ENCODE measurements around the gene VEGFC. TPM values are rescaled to one million over a fixed set of nuclear protein-coding genes. Genes with fewer than 3 reads are reported as not detected.

VEGFC gene
- total RNA-seq, 1 experiment from 2014 or later: not detected

- intact Hi-C loops (cut with micrococcal nuclease; ENCODE audit: unreplicated experiment): no loop called here
- Mint-ChIP-seq H3K27ac (ENCODE audit: unreplicated experiment) (no peak overlapping the region), H3K9me3 (ENCODE audit: unreplicated experiment) (no peaks in the 10 kb centered on the region), H3K4me1 (ENCODE audit: low read depth, unreplicated experiment) (no peaks in the 10 kb centered on the region), H3K4me3 (ENCODE audit: unreplicated experiment) (no peak overlapping the region), H3K27me3 (ENCODE audit: insufficient read depth, unreplicated experiment) (no peaks in the 10 kb centered on the region), H3K36me3 (ENCODE audit: insufficient read depth, unreplicated experiment) (no peaks in the 10 kb centered on the region)
- H3K36me3 ChIP-seq (ENCODE audit: control insufficient read depth, insufficient read depth, low read length): no peaks in the 10 kb centered on the region
- no TSS peak for BruUV-seq (replicated peaks)
- POLR2A ChIA-PET: no interaction called here
- TF ChIP-seq CTCF (IDR thresholded peaks at IDR 0.05; ENCODE audit: insufficient read depth in 1 of 2, low read depth in 1 of 2, low read length in 1 of 2, severe bottlenecking in 1 of 2, unreplicated experiment in 1 of 2): no peak
- H3K9me3 ChIP-seq: no peaks in the 10 kb centered on the region
- no peaks in the 10 kb centered on the region for H3K4me1 ChIP-seq
- no peak overlapping the region for H3K4me3 ChIP-seq (ENCODE audit: low read depth, low read length)
- DNase-seq: no peak
- H3K27me3 ChIP-seq (replicated peaks; ENCODE audit: control insufficient read depth, insufficient read depth, low read length): no peaks in the 10 kb centered on the region
- CTCF ChIA-PET: no interaction called here
These were observed 50.5 kb downstream of the VEGFC start for GRCh38 chr4:176742211-176742610.

GRCh38 chr4:176741253-176741652 lies 51.5 kb downstream of the VEGFC start:
- no TSS peak for BruUV-seq (replicated peaks)
- CTCF ChIA-PET: no interaction called here
- Mint-ChIP-seq H3K4me3 (ENCODE audit: unreplicated experiment) (no peak overlapping the region), H3K27me3 (ENCODE audit: insufficient read depth, unreplicated experiment) (no peaks in the 10 kb centered on the region), H3K4me1 (ENCODE audit: low read depth, unreplicated experiment) (no peaks in the 10 kb centered on the region), H3K27ac (ENCODE audit: unreplicated experiment) (no peak overlapping the region), H3K36me3 (ENCODE audit: insufficient read depth, unreplicated experiment) (no peaks in the 10 kb centered on the region), H3K9me3 (ENCODE audit: unreplicated experiment) (no peaks in the 10 kb centered on the region)
- no peaks in the 10 kb centered on the region for H3K36me3 ChIP-seq (ENCODE audit: control insufficient read depth, insufficient read depth, low read length)
- POLR2A ChIA-PET: no interaction called here
- H3K9me3 ChIP-seq: no peaks in the 10 kb centered on the region
- no peak overlapping the region for H3K4me3 ChIP-seq (ENCODE audit: low read depth, low read length)
- no peak for TF ChIP-seq CTCF (IDR thresholded peaks at IDR 0.05; ENCODE audit: insufficient read depth in 1 of 2, low read depth in 1 of 2, low read length in 1 of 2, severe bottlenecking in 1 of 2, unreplicated experiment in 1 of 2)
- intact Hi-C loops (cut with micrococcal nuclease; ENCODE audit: unreplicated experiment): no loop called here
- H3K27me3 ChIP-seq (replicated peaks; ENCODE audit: control insufficient read depth, insufficient read depth, low read length): no peaks in the 10 kb centered on the region
- H3K4me1 ChIP-seq: no peaks in the 10 kb centered on the region
- no peak for DNase-seq

GRCh38 chr4:176735300-176735699 lies 57.4 kb downstream of the VEGFC start:
- no peaks in the 10 kb centered on the region for H3K27me3 ChIP-seq (replicated peaks; ENCODE audit: control insufficient read depth, insufficient read depth, low read length)
- no peaks in the 10 kb centered on the region for H3K4me1 ChIP-seq
- TF ChIP-seq CTCF (IDR thresholded peaks at IDR 0.05; ENCODE audit: insufficient read depth in 1 of 2, low read depth in 1 of 2, low read length in 1 of 2, severe bottlenecking in 1 of 2, unreplicated experiment in 1 of 2): no peak
- Mint-ChIP-seq H3K9me3 (ENCODE audit: unreplicated experiment) (no peaks in the 10 kb centered on the region), H3K4me3 (ENCODE audit: unreplicated experiment) (no peak overlapping the region), H3K27ac (ENCODE audit: unreplicated experiment) (no peak overlapping the region), H3K4me1 (ENCODE audit: low read depth, unreplicated experiment) (no peaks in the 10 kb centered on the region), H3K27me3 (ENCODE audit: insufficient read depth, unreplicated experiment) (no peaks in the 10 kb centered on the region), H3K36me3 (ENCODE audit: insufficient read depth, unreplicated experiment) (no peaks in the 10 kb centered on the region)
- no peak overlapping the region for H3K4me3 ChIP-seq (ENCODE audit: low read depth, low read length)
- no TSS peak for BruUV-seq (replicated peaks)
- CTCF ChIA-PET: no interaction called here
- no peaks in the 10 kb centered on the region for H3K36me3 ChIP-seq (ENCODE audit: control insufficient read depth, insufficient read depth, low read length)
- intact Hi-C loops (cut with micrococcal nuclease; ENCODE audit: unreplicated experiment): no loop called here
- POLR2A ChIA-PET: no interaction called here
- no peaks in the 10 kb centered on the region for H3K9me3 ChIP-seq
- no peak for DNase-seq
